NCI-H69 (cell line): Measurements from ENCODE around the gene RBMS3.
"Not testable (repeated sequence)": the region's sequence is repeated elsewhere in the genome, so short reads cannot be mapped to it uniquely, and the experiment has no call there.

Source experiments
- DNase-seq: peaks from one replicate; lab custom pipeline; 2025; lab: John Stamatoyannopoulos, UW

Gene RBMS3

GRCh38 chr3:29430558-29430971 lies 149.7 kb downstream of the RBMS3 start:
- peak; percentile 86 for DNase-seq

GRCh38 chr3:29436612-29437323 lies 155.9 kb downstream of the RBMS3 start:
- DNase-seq: no peak

GRCh38 chr3:29438580-29438979 lies 157.7 kb downstream of the RBMS3 start:
- no peak for DNase-seq

- DNase-seq: peak; percentile 72
These were observed 159.8 kb downstream of the RBMS3 start for GRCh38 chr3:29440413-29441305.

DNA sequence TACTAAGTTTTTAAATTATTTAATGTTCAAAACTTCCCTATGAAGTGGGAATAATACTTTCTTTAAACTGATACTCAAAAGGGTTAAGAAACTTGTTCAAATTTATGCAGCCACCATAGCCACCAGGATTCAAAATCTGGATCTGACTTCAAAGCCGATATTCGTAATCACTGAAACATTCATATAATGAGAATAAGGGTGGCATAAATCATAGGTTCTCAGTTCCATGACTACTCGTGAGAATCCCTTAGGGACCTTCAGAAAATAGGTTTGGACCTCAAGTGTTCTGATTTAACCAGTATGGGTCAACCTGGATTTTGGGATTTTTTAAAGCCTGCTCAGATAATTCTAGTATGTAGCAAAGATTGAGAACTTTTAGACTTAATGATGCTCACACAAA lies 160.6 kb downstream of the RBMS3 start:
- DNase-seq: no peak

GRCh38 chr3:29447946-29448627 lies 167.2 kb downstream of the RBMS3 start:
- no peak for DNase-seq

- DNase-seq: no peak
These were observed 171.0 kb downstream of the RBMS3 start for GRCh38 chr3:29451920-29452319.

DNA sequence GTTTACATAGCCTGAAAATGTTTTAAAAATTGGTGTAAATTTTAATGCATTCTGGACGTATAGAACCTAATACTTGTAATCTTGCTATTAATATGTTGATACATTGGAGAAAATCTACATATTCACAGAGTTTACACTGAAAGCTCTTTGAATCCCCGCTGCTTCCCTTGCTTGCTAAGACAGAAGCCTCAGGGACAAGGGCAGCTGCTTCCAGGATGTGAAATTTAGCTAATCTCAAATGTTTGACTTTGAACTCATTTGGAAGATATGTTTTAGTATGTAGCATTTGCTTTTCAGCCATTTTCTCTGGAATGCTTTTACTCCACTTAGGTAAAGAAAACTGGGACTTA lies 172.0 kb downstream of the RBMS3 start:
- DNase-seq: no peak

DNA sequence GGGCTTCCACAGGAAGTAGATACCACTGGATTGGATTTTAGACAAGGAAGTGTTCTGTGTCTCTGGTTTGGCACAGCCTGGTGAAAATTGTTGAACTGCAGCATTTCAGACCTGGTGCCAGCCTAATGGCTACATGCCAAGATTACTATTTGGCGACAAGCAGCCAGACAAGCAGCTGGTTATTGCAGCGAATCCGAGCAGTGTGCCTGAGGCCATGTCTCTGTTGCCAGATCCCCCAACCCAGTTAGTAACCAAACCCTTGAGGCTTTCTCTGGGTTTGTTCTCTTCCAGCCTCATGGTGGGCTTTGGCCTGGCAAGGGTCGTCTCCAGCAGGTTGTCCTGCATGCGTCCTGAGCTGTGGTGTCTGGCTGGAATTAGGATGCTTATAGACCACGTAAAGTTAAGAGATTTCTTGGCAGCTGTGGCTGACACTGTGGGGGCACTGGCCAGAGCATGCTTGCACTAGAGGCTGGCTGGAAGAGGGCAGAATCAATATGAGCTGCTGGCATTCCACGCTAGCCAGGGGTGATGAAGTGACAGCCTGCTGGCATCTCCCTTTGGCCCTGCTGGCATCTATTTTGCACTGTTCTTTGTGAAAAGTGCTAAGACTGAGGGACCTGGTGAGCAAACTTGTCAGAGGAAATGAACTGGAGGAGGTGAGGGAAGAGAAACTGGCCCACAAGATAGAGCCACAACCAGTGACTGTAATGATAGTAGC lies 172.6 kb downstream of the RBMS3 start:
- peak; percentile 91 for DNase-seq

DNA sequence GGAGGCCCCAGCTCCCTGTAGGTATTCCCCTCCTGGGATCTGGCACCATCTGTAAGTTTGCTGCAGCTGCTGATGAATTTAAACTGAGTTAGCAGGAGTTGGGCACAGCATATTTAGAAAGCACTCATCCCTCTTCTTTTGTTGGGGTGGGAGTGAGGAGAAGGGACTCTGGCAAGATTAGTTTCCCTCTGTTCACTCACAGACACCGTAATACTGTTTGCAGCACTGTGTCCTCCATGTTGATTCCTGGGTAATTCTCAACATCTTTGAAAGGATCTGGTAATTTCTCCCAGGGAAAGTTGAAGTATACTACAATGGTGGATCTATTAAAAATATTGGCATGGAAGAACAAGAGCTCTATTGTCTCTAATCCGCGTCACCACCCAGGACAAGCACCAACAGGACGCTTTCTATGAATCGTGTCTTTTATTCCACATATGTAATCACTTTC lies 173.3 kb downstream of the RBMS3 start:
- peak; percentile 49 for DNase-seq

GRCh38 chr3:29456901-29457300 lies 176.0 kb downstream of the RBMS3 start:
- no peak for DNase-seq

GRCh38 chr3:29463304-29463703 lies 182.4 kb downstream of the RBMS3 start:
- no peak for DNase-seq

DNA sequence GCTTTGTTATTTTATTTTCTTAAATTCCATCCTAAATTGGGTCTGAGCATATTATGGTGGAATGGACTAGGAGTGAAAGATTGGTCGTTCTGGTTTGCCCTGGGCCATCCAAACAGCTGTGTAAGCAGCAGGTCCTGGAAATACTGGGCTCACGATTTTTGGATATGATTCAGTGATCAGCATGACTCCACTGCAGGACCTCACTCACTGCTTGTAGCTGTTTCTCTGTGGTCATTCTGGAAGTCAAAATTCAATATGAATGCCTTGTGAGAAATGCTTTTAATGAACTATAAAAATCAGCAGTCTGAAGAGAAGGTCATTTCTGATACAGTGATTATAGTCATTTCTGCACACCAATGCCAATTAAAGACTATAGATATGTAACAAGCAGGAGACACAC lies 185.0 kb downstream of the RBMS3 start:
- DNase-seq: peak; percentile 54

DNA sequence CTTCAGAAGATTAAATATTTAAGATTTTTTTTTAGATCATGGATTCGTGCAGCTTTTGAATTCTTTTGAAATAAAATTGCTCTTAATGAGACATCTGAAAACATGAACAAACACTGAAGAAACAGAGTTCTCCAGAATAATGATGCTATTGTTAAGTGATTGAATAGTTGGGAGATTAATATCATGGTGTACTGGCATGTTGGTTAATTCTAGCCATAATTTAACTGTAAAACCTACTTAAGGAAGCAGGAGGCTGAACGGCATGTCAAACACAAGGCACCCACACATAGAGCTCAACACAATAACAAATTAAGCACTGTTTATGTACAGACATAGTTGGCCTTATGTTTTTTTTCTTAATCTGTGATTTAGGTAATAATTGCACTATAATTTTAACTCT lies 185.6 kb downstream of the RBMS3 start:
- peak; percentile 66 for DNase-seq

- no peak for DNase-seq
These were observed 187.3 kb downstream of the RBMS3 start for GRCh38 chr3:29468187-29468586.

GRCh38 chr3:29473481-29474170 lies 192.8 kb downstream of the RBMS3 start:
- DNase-seq: not testable (repeated sequence)

DNA sequence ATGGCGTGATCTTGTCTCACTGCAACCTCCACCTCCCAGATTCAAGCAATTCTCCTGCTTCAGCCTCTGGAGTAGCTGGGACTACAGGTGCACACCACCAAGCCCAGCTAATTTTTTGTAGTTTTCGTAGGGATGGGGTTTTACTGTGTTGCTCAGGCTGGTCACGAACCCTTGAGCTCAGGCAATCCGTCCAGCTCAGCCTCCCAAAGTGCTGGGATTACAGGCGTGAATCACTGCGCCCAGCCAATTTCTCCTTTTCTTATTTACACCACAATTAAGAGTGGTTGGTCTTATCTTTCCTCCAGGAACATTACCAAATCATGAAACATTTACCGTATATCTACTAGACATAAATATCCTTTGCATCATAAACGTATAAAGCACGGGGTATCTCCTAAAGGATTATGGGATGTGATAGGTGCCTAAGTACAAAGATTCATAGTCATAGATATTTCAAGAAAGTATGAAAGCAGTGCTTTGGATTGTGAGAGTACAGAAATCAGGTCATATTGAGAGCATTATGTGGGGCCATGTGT lies 194.5 kb downstream of the RBMS3 start:
- no peak for DNase-seq

- DNase-seq: peak; percentile 33
These were observed 195.0 kb downstream of the RBMS3 start for GRCh38 chr3:29475854-29476253.

- no peak for DNase-seq
These were observed 197.7 kb downstream of the RBMS3 start for GRCh38 chr3:29478611-29479010.

DNA sequence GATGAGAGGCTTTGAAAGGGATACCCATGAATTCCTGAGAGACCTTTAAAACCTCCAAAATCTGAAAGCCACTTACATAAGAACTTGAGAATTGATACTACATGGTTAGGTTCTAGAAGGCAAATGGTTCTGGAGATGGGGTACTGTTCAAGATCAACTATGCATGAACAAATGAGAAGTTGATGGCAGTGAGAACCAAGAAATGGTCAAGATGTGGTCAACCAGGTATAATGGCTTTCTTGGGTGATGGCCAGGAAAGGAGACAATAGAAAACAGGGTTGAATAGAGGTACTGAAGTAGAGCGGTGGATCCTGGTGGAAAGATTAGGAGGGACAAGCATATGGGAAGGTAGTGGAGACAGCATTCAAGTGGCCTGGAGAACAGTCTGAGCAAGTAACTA lies 200.4 kb downstream of the RBMS3 start:
- no peak for DNase-seq
